ENCODE data around the gene NCOR2. TPM values are rescaled to one million over a fixed set of nuclear protein-coding genes. Genes with fewer than 3 reads are reported as not detected.

The NCOR2 gene
- total RNA-seq, 3 donors from 2014 or later, result 159 to 269 (median 161) TPM

- TF ChIP-seq, protein P1, sequence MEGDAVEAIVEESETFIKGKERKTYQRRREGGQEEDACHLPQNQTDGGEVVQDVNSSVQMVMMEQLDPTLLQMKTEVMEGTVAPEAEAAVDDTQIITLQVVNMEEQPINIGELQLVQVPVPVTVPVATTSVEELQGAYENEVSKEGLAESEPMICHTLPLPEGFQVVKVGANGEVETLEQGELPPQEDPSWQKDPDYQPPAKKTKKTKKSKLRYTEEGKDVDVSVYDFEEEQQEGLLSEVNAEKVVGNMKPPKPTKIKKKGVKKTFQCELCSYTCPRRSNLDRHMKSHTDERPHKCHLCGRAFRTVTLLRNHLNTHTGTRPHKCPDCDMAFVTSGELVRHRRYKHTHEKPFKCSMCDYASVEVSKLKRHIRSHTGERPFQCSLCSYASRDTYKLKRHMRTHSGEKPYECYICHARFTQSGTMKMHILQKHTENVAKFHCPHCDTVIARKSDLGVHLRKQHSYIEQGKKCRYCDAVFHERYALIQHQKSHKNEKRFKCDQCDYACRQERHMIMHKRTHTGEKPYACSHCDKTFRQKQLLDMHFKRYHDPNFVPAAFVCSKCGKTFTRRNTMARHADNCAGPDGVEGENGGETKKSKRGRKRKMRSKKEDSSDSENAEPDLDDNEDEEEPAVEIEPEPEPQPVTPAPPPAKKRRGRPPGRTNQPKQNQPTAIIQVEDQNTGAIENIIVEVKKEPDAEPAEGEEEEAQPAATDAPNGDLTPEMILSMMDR (IDR thresholded peaks at IDR 0.05), result no peak
- Histone ChIP-seq H3K4me1 (ENCODE audit: low read depth) (peaks cover 52% of the 10 kb centered on the region), H3K4me3 (no peak overlapping the region), H3K36me3 (ENCODE audit: low read depth) (no peaks in the 10 kb centered on the region), H3K9me3 (no peaks in the 10 kb centered on the region)
- intact Hi-C loops (cut with DNase I, micrococcal nuclease), result no loop called here
- DNase-seq (no peak), ATAC-seq (no peak)
Observed at GRCh38 chr12:124544983-124545382, 22.4 kb downstream of the NCOR2 start.

DNA sequence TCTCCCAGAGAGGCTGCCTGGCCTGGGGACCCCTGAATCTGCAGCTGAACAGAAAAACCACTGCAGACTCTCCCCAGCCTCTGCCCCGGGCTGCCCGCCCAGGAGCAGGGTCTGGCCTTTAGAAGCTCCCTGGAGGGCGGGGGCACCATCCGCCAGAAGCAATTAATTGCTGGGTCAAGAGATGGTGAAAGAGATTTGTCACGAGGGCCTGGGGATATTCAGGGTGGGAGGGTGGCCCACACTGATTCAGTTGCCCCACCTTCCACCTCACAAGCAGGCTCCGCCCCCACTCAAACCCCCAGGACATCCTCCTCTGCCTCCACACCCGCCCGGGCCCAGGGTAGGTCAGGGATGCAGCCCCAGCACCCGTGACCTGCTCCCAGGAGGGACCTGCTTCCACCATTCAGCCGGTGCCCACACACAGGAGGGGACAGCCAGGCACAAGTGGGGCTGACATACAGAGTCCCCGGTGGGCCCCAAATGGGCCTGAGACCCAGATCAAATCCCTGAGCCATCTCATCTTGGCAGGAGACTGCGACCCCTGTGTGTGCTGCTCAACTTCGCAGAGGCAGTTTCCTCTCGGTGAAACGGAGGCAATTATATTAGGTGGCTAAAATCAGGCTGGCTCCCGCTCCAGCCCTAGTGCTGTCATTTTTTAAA lies 23.0 kb downstream of the NCOR2 start:
- no peak overlapping the region for H3K4me3 ChIP-seq
- H3K9me3 ChIP-seq, result no peaks in the 10 kb centered on the region
- H3K36me3 ChIP-seq (ENCODE audit: low read depth), result no peaks in the 10 kb centered on the region
- intact Hi-C loops (cut with DNase I, micrococcal nuclease), result no loop called here
- ATAC-seq, result no peak
- TF ChIP-seq, protein P1 (IDR thresholded peaks at IDR 0.05), result no peak
- DNase-seq, result no peak
- peaks cover 47% of the 10 kb centered on the region for H3K4me1 ChIP-seq (ENCODE audit: low read depth)

GRCh38 chr12:124543590-124544310 lies 23.7 kb downstream of the NCOR2 start:
- no peak overlapping the region for H3K4me3 ChIP-seq
- H3K9me3 ChIP-seq, result no peaks in the 10 kb centered on the region
- intact Hi-C loops (cut with DNase I, micrococcal nuclease), result no loop called here
- no peaks in the 10 kb centered on the region for H3K36me3 ChIP-seq (ENCODE audit: low read depth)
- peak; percentile 16 for ATAC-seq
- DNase-seq, result no peak
- H3K4me1 ChIP-seq (ENCODE audit: low read depth), result peaks cover 47% of the 10 kb centered on the region
- TF ChIP-seq, protein P1 (IDR thresholded peaks at IDR 0.05), result no peak

- intact Hi-C loops (cut with DNase I, micrococcal nuclease), result no loop called here
- ATAC-seq (peak; percentile 75), DNase-seq (peak in 1 of 3 donors; percentile 34)
- H3K4me1 ChIP-seq (ENCODE audit: low read depth), result peaks cover 51% of the 10 kb centered on the region
- no peaks in the 10 kb centered on the region for H3K9me3 ChIP-seq
- H3K4me3 ChIP-seq, result no peak overlapping the region
- H3K36me3 ChIP-seq (ENCODE audit: low read depth), result no peaks in the 10 kb centered on the region
- TF ChIP-seq, protein P1 (IDR thresholded peaks at IDR 0.05), result no peak
Observed at GRCh38 chr12:124543052-124543589, 24.3 kb downstream of the NCOR2 start.

DNA sequence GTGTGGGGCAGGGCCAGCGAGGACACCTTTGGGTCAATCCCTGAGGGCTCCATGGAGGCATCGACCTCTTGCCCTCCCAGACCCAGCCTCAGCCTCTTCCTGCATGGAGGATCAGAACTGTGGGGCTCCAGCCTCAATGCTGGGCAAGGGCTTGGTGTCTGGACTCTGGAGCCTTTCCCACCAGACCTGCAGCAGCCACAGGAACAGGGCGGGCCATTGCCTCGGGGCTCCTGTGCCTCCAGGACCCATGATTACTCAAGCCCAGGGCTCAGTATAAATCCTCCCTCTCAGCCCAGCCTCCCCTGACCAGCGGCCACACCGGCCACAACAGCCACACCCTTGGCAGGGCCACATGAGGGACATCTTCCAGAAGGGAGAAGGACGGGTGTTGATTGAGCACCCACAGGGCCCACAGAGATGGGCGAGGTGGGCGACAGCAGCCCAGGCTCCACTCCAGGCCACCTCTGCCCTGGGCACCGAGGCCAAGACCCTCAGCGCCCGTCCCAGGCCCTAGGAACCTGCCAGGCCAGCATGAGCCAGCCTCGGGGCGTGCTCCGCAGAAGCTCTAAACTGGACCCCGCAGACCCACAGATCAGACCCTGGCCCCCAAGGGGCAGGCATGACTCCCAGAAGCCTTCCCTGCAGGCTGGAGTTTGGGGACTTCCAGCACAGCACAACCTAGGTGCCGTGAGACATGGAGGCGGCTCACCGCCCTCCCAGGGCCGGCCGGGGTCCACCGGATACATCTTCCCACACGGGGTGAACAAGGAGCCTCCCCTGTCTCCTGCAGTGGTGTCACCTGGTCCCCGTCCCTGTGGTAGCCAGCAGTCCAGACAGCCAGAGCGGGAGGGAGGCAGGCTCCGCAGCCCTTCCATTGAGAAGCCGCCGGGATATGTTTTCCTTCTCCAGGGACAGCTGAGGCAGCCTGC lies 25.1 kb downstream of the NCOR2 start:
- intact Hi-C loops (cut with DNase I, micrococcal nuclease), result no loop called here
- TF ChIP-seq, protein P1 (IDR thresholded peaks at IDR 0.05), result no peak
- DNase-seq (no peak), ATAC-seq (no peak)
- Histone ChIP-seq H3K4me1 (ENCODE audit: low read depth) (peaks cover 54% of the 10 kb centered on the region), H3K4me3 (no peak overlapping the region), H3K36me3 (ENCODE audit: low read depth) (no peaks in the 10 kb centered on the region), H3K9me3 (no peaks in the 10 kb centered on the region)

Data from mucosa of descending colon (tissue), 3 donors.